ENCODE measurements around the gene TBXAS1. TPM values are rescaled to one million over a fixed set of nuclear protein-coding genes. Genes with fewer than 3 reads are reported as not detected.
A peak's percentile ranks its signal among the peaks of the same experiment; 100 is the strongest.

The TBXAS1 gene
- total RNA-seq, 4 donors from 2014 or later: 0.41 to 5.2 (median 3.3) TPM

GRCh38 chr7:139791316-139791715 is 37.7 kb upstream of the TBXAS1 start:
- intact Hi-C loops (cut with DNase I; ENCODE audit: low total_unique reads): no loop called here
- H3K27me3 ChIP-seq: no peaks in the 10 kb centered on the region
- ATAC-seq (peak; percentile 100), DNase-seq (peak in 1 of 2 donors; percentile 50)
- H3K36me3 ChIP-seq: no peaks in the 10 kb centered on the region
- peak; percentile 23 to 26 for TF ChIP-seq POLR2A (IDR thresholded peaks at IDR 0.05)
- TF ChIP-seq CTCF (IDR thresholded peaks at IDR 0.05 in 4 of 5, conservative IDR thresholded peaks at IDR 0.05 in 1 of 5): no peak
- H3K4me3 ChIP-seq: no peak overlapping the region
- no peaks in the 10 kb centered on the region for H3K9me3 ChIP-seq
- peak overlapping the region; percentile 3 to 68 (median 36) for H3K27ac ChIP-seq
- H3K4me1 ChIP-seq: peaks cover 0 to 7% of the 10 kb centered on the region in 2 donors
- in situ Hi-C loops (cut with MboI; ENCODE audit: low sequenced_read_pairs in 4 of 4): no loop called here

- DNase-seq (no peak), ATAC-seq (no peak)
- Histone ChIP-seq H3K4me3 (no peak overlapping the region), H3K27me3 (no peaks in the 10 kb centered on the region), H3K27ac (no peak overlapping the region), H3K9me3 (no peaks in the 10 kb centered on the region), H3K36me3 (no peaks in the 10 kb centered on the region), H3K4me1 (no peaks in the 10 kb centered on the region)
- intact Hi-C loops (cut with DNase I; ENCODE audit: low total_unique reads): loop anchor here (5.0 kb wide), 1 partner anchor 150 kb away; no protein-coding TSS in a partner anchor
- in situ Hi-C loops (cut with MboI; ENCODE audit: low sequenced_read_pairs in 4 of 4): no loop called here
- no peak for TF ChIP-seq CTCF (IDR thresholded peaks at IDR 0.05 in 4 of 5, conservative IDR thresholded peaks at IDR 0.05 in 1 of 5)
- no peak for TF ChIP-seq POLR2A (IDR thresholded peaks at IDR 0.05)
Measured at GRCh38 chr7:139797607-139798006, 31.5 kb upstream of the TBXAS1 start.

- Histone ChIP-seq H3K36me3 (no peaks in the 10 kb centered on the region), H3K27ac (no peak overlapping the region), H3K27me3 (no peaks in the 10 kb centered on the region), H3K9me3 (no peaks in the 10 kb centered on the region), H3K4me3 (no peak overlapping the region), H3K4me1 (no peaks in the 10 kb centered on the region)
- no peak for ATAC-seq
- intact Hi-C loops (cut with DNase I; ENCODE audit: low total_unique reads): loop anchor here (5.0 kb wide), 1 partner anchor 151 kb away; no protein-coding TSS in a partner anchor
- no peak for TF ChIP-seq POLR2A (IDR thresholded peaks at IDR 0.05)
- TF ChIP-seq CTCF (IDR thresholded peaks at IDR 0.05 in 4 of 5, conservative IDR thresholded peaks at IDR 0.05 in 1 of 5): no peak
- in situ Hi-C loops (cut with MboI; ENCODE audit: low sequenced_read_pairs in 4 of 4): no loop called here
- no peak for DNase-seq
Measured at GRCh38 chr7:139798221-139798620, 30.8 kb upstream of the TBXAS1 start.

- no peaks in the 10 kb centered on the region for H3K9me3 ChIP-seq
- H3K27me3 ChIP-seq: no peaks in the 10 kb centered on the region
- no peaks in the 10 kb centered on the region for H3K36me3 ChIP-seq
- intact Hi-C loops (cut with DNase I; ENCODE audit: low total_unique reads): loop anchor here (5.0 kb wide), 1 partner anchor 152 kb away; no protein-coding TSS in a partner anchor
- H3K4me1 ChIP-seq: no peaks in the 10 kb centered on the region
- no peak for TF ChIP-seq POLR2A (IDR thresholded peaks at IDR 0.05)
- TF ChIP-seq CTCF (IDR thresholded peaks at IDR 0.05 in 4 of 5, conservative IDR thresholded peaks at IDR 0.05 in 1 of 5): peak in 1 of 5 experiments; percentile 20
- no peak overlapping the region for H3K4me3 ChIP-seq
- ATAC-seq (peak in 1 of 2 donors; percentile 41), DNase-seq (no peak)
- in situ Hi-C loops (cut with MboI; ENCODE audit: low sequenced_read_pairs in 4 of 4): no loop called here
- H3K27ac ChIP-seq: no peak overlapping the region
Measured at GRCh38 chr7:139798892-139799291, 30.2 kb upstream of the TBXAS1 start.

GRCh38 chr7:139799586-139799985 is 29.5 kb upstream of the TBXAS1 start:
- H3K4me1 ChIP-seq: no peaks in the 10 kb centered on the region
- no peak overlapping the region for H3K27ac ChIP-seq
- H3K9me3 ChIP-seq: no peaks in the 10 kb centered on the region
- H3K36me3 ChIP-seq: no peaks in the 10 kb centered on the region
- TF ChIP-seq POLR2A (IDR thresholded peaks at IDR 0.05): no peak
- TF ChIP-seq CTCF (IDR thresholded peaks at IDR 0.05 in 4 of 5, conservative IDR thresholded peaks at IDR 0.05 in 1 of 5): no peak
- intact Hi-C loops (cut with DNase I; ENCODE audit: low total_unique reads) (loop anchor here (5.0 kb wide), 1 partner anchor 152 kb away; no protein-coding TSS in a partner anchor), in situ Hi-C loops (cut with MboI; ENCODE audit: low sequenced_read_pairs in 4 of 4) (no loop called here)
- no peaks in the 10 kb centered on the region for H3K27me3 ChIP-seq
- ATAC-seq (no peak), DNase-seq (no peak)
- no peak overlapping the region for H3K4me3 ChIP-seq

Data from gastrocnemius medialis (tissue), 4 donors.